NCI-H2107 treated with DMSO at 0.1 percent for 48 hours (cell line): ENCODE data around the gene PPM1N.
A peak's percentile ranks its signal among the peaks of the same experiment; 100 is the strongest.

Experiments
- DNase-seq: peaks from one replicate; lab custom pipeline; 2025; ENCODE audit not compliant: unreplicated experiment; lab: John Stamatoyannopoulos, UW

The PPM1N gene

GRCh38 chr19:45528149-45528743, 30.0 kb downstream of the PPM1N start:
- no peak for DNase-seq

- peak; percentile 28 for DNase-seq
These were observed 30.6 kb downstream of the PPM1N start for GRCh38 chr19:45528744-45529419.

DNA sequence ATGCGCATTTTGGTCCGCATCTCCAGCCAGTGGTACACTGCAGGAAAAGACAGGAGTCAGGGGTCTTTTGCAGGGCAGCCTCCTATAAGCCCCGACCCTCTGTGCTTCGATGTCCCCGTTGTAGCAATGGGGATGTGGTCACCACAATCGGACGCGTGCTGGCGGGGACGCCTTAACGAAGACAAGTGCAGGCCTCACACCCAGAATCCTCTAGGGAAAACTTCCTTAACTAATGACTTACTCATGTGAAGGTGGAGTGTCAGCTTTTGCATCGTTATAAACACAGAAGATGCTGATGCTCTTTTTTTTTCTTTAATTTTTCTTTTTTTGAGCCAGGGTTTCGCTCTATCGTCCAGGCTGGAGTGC, 31.2 kb downstream of the PPM1N start:
- DNase-seq, result no peak

DNA sequence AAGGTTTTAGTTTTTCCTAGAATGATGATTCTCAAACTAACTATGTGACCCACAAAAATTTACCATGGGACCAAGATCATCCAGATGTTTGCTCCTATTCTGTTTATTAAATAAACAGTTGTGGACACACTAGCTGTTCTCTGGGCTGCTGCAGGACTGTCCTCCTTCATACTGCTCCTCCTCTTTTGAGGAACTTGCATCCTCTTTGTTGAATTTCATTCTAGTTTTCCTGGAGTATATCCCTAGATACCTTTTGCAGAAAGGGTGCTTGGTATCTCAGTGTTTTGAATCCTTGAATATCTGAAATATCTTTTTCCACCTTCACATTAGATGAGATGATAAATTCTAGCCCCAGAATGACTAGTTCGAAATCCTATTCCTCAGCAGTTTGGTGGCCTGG, 33.1 kb downstream of the PPM1N start:
- DNase-seq, result no peak

GRCh38 chr19:45539459-45539858, 41.2 kb downstream of the PPM1N start:
- DNase-seq, result no peak

- peak; percentile 29 for DNase-seq
These were observed 44.0 kb downstream of the PPM1N start for GRCh38 chr19:45542234-45542668.

GRCh38 chr19:45547211-45547770, 49.0 kb downstream of the PPM1N start:
- no peak for DNase-seq

DNA sequence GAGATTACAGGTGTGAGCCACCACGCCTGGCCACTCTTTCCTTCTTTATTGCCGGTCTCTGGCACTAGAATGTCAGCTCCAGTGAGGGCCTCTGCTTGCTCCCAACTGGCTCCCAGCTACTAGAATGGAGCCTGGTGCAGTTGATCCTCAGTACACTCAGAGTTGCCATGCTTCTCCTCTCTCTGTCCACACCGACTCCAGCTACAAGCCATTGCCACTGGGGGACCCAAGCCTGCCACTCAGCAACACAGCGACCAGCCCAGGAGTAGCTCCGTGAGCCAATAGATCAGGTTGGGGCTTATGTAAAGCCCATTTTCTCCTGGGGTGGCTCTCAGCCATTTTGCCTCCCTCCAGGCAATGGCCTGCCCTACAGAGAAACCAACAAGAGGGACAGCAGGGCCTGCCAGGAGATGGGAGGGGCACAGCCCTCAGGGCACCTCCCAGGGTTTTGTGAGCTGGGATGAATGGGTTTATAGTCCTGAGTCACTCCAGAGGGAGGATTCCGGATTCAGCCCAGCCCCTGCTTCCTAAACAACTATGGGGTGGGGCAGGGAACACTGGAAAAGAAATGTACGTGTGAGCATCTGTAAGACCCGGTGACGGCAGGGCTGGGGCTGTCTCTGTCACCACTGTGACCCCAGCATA, 49.8 kb downstream of the PPM1N start:
- no peak for DNase-seq
